ENCODE data around the gene GFAP.

GFAP gene

DNA sequence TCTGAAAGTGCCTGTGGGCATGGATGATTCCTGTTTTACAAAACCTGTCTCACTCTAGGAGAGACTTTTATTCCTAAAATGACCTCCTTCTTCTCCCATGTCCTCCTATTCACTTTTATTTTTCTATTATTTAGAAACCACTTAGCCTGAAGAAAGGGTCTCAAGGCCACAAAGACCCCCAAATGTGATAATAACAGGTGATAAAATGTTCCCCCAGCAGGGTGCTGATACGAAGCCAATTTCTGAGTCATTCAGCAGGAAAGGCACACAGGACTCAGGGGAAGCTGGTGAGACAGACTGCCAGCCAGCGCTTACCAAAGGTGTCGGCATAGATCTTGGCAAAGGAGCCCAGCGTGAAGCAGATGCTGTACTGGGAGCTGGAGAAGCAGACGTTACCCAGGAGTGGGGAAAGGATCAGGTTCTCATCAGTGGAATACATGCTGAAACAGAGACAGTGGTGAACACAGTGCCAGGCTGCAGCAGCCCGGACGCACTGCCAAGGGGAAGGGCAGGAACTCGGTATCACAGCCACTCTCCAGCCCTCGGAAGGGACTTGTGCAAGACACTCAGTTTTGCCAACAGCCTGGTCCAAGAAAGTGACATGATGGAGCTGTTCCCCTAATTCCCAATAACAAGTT lies 43.0 kb downstream of the GFAP start (continued):
- TF ChIP-seq ZNF704 (tag by site-specific recombination; IDR thresholded peaks at IDR 0.05) (no peak), ZFP41 (tag by site-specific recombination; IDR thresholded peaks at IDR 0.05; ENCODE audit: borderline replicate concordance) (no peak), ZNF768 (tag by site-specific recombination; IDR thresholded peaks at IDR 0.05) (no peak), GLI2 (tag by site-specific recombination; IDR thresholded peaks at IDR 0.05; ENCODE audit: borderline replicate concordance, low read depth) (no peak), HOXA7 (CRISPR knock-in tag; IDR thresholded peaks at IDR 0.05; ENCODE audit: borderline replicate concordance) (no peak), ZSCAN30 (tag by site-specific recombination; IDR thresholded peaks at IDR 0.05) (no peak), ZNF660 (tag by site-specific recombination; IDR thresholded peaks at IDR 0.05) (0 out of 2 replicates have a peak, but pooled peaks have one; percentile 31), ZBTB21 (tag by site-specific recombination; IDR thresholded peaks at IDR 0.05) (0 out of 2 replicates have a peak, but pooled peaks have one; percentile 10), ZIC2 (tag by site-specific recombination; IDR thresholded peaks at IDR 0.05) (peak; percentile 92), ZNF558 (tag by site-specific recombination; IDR thresholded peaks at IDR 0.05) (no peak), ZNF792 (tag by site-specific recombination; IDR thresholded peaks at IDR 0.05) (no peak)
- TF ChIP-seq, protein P1, sequence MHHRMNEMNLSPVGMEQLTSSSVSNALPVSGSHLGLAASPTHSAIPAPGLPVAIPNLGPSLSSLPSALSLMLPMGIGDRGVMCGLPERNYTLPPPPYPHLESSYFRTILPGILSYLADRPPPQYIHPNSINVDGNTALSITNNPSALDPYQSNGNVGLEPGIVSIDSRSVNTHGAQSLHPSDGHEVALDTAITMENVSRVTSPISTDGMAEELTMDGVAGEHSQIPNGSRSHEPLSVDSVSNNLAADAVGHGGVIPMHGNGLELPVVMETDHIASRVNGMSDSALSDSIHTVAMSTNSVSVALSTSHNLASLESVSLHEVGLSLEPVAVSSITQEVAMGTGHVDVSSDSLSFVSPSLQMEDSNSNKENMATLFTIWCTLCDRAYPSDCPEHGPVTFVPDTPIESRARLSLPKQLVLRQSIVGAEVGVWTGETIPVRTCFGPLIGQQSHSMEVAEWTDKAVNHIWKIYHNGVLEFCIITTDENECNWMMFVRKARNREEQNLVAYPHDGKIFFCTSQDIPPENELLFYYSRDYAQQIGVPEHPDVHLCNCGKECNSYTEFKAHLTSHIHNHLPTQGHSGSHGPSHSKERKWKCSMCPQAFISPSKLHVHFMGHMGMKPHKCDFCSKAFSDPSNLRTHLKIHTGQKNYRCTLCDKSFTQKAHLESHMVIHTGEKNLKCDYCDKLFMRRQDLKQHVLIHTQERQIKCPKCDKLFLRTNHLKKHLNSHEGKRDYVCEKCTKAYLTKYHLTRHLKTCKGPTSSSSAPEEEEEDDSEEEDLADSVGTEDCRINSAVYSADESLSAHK (tag by site-specific recombination; IDR thresholded peaks at IDR 0.05) = 0 out of 2 replicates have a peak, but pooled peaks have one; percentile 24
- TF ChIP-seq, protein P2, sequence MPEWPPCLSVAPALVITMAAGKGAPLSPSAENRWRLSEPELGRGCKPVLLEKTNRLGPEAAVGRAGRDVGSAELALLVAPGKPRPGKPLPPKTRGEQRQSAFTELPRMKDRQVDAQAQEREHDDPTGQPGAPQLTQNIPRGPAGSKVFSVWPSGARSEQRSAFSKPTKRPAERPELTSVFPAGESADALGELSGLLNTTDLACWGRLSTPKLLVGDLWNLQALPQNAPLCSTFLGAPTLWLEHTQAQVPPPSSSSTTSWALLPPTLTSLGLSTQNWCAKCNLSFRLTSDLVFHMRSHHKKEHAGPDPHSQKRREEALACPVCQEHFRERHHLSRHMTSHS (tag by site-specific recombination; IDR thresholded peaks at IDR 0.05) = no peak

GRCh38 chr17:44871556-44871955 lies 43.7 kb downstream of the GFAP start:
- Histone ChIP-seq H3K4me3 (ENCODE audit: low read depth, low read length) (no peak overlapping the region), H3K36me3 (ENCODE audit: control insufficient read depth in 2 of 2, insufficient read depth in 1 of 2, low read length in 2 of 2) (peaks cover 69 to 85% of the 10 kb centered on the region in 2 experiments), H3K4me1 (ENCODE audit: control insufficient read depth, insufficient read depth, low read length) (no peaks in the 10 kb centered on the region), H3K9me3 (ENCODE audit: control insufficient read depth, insufficient read depth, low read depth, low read length) (no peaks in the 10 kb centered on the region), H3K27ac (ENCODE audit: extremely low read depth, low read depth, low read length) (no peak overlapping the region)
- CTCF ChIA-PET = interaction anchor here (0.7 to 15.4 kb wide), 3 partner anchors 18 to 94 kb away, joined by 3 to 461 read pairs (median 221); no protein-coding TSS in a partner anchor
- POLR2A ChIA-PET = interaction anchor here (0.7 kb wide), 1 partner anchor 51 kb away, joined by 3 read pairs; no protein-coding TSS in a partner anchor
- TF ChIP-seq ZNF473 (tag by site-specific recombination; IDR thresholded peaks at IDR 0.05) = no peak
- TF ChIP-seq ZNF302 (tag by site-specific recombination; IDR thresholded peaks at IDR 0.05; ENCODE audit: low read depth) = no peak

DNA sequence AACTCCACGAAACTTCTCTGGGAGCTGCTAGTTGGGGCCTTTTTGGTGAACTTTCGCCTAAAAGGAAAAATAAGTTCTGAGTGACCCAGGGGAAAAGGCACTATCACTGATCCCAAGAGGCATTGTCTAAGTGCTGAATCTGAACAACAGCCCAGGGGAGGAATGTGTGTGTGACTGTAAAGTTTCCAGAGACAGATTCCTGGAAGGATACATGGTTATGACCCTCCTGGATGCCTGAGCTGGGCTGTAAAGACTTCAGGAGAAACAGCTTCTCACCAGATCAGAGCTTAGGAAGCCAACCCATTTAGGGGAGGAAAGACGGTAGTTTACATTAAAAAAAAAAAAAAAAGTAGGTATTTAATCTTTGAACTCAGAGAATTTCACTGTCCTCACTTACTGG lies 47.5 kb downstream of the GFAP start:
- no peaks in the 10 kb centered on the region for H3K4me1 ChIP-seq (ENCODE audit: control insufficient read depth, insufficient read depth, low read length)
- peaks cover 62 to 89% of the 10 kb centered on the region in 2 experiments for H3K36me3 ChIP-seq (ENCODE audit: control insufficient read depth in 2 of 2, insufficient read depth in 1 of 2, low read length in 2 of 2)
- no peak overlapping the region for H3K27ac ChIP-seq (ENCODE audit: extremely low read depth, low read depth, low read length)
- ChIA-PET POLR2A (interaction anchor here (0.6 to 0.7 kb wide), 2 partner anchors 26 to 104 kb away, joined by 3 read pairs; no protein-coding TSS in a partner anchor), CTCF (interaction anchor here (0.7 to 15.4 kb wide), 8 partner anchors 9 to 154 kb away, joined by 3 to 461 read pairs (median 8); no protein-coding TSS in a partner anchor)
- H3K4me3 ChIP-seq (ENCODE audit: low read depth, low read length) = no peak overlapping the region
- H3K9me3 ChIP-seq (ENCODE audit: control insufficient read depth, insufficient read depth, low read depth, low read length) = no peaks in the 10 kb centered on the region
- TF ChIP-seq ZBTB1 (tag by site-specific recombination; IDR thresholded peaks at IDR 0.05) = no peak

Data from HEK293 (cell line).